NCI-H2171 treated with DMSO at 0.1 percent for 48 hours (cell line): ENCODE data around the gene RHOA.
"Not testable (repeated sequence)": the region's sequence is repeated elsewhere in the genome, so short reads cannot be mapped to it uniquely, and the experiment has no call there.

Source experiments
- DNase-seq: peaks from one replicate; lab custom pipeline; 2025; lab: John Stamatoyannopoulos, UW

The RHOA gene

DNA sequence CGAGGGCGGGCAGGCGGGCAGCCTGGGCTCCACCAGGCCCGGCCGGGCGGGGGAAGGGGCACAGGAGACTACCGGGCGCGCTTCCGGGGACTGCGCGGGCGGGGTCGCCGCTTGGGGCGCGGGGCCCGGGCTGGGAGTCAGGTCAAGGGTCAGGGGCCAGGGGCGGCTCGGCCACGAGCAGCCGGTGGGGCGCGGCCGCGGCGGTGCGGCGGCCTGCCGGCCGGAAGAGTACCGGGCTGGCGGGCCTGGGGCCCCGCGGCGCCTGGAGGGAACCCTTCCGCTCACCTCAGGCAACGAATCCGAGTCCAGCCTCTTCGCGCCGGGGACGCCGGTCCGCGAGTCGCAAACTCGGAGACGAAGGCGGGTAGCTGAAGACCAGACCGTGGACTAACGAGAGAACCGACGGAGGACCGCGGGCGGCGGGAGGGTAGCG is 225 bp downstream of the RHOA start:
- no peak for DNase-seq

- no peak for DNase-seq
Measured at GRCh38 chr3:49410846-49411534, 786 bp downstream of the RHOA start.

GRCh38 chr3:49410066-49410845 is 1.5 kb downstream of the RHOA start:
- no peak for DNase-seq

DNA sequence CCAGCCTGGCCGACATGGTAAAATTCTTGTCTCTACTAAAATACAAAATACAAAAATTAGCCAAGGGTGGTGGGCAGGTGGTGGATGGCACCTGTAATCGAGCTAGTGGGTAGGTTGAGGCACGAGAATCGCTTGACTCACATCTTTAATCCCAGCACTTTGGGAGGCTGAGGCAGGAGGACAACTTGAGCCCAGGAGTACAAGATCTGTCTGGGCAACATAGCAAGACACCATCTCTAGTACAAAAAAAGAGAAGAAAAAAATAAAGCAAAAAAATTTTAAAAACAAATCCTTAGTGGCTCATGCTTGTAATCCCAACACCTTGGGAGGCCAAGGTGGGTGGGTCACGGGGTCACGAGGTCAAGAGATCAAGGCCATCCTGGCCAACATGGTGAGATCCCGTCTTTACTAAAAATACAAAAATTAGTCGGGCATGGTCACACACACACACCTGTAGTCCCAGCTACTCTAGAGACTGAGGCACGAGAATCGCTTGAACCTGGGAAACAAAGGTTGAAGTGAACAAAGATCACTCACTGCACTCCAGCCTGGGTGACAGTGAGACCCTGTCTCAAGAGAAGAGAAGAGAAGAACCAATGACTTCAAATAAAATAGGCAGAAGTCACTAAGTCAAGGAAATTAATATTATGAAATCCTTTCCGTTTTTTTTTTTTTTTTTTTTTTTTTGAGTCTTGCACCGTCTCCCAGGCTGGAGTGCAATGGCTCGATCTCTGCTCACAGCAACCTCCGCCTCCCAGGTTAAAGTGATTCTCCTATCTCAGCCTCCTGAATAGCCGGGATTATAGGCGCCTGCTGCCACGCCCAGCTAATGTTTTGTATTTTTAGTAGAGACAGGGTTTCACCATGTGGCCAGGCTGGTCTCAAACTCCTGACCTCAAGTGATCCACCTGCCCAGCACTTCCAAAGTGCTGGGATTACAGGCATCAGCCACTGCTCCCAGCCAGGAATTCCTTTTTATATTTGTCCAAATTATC is 4.9 kb downstream of the RHOA start:
- no peak for DNase-seq

- DNase-seq, result not testable (repeated sequence)
Measured at GRCh38 chr3:49405570-49405969, 6.2 kb downstream of the RHOA start.

- no peak for DNase-seq
Measured at GRCh38 chr3:49403891-49404290, 7.9 kb downstream of the RHOA start.

GRCh38 chr3:49401766-49402165 is 10.0 kb downstream of the RHOA start:
- no peak for DNase-seq

DNA sequence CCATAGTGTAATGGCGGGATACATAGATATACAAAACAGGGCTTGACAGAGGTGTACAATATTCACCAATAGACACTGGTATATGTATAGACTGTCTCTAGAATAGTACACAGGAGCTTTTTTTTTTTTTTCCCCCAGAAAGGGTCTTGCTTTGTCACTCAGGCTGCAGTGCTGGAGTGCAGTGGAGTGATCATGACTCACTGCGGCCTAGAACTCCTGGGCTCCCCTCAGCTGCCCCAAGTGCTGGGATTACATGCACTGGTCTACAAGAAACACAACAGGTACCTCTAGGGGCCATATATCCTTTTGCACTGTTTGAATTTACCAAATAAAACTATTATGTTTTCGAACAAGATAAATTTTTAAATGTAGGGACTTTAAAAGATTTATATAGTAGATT is 12.3 kb downstream of the RHOA start:
- no peak for DNase-seq

DNA sequence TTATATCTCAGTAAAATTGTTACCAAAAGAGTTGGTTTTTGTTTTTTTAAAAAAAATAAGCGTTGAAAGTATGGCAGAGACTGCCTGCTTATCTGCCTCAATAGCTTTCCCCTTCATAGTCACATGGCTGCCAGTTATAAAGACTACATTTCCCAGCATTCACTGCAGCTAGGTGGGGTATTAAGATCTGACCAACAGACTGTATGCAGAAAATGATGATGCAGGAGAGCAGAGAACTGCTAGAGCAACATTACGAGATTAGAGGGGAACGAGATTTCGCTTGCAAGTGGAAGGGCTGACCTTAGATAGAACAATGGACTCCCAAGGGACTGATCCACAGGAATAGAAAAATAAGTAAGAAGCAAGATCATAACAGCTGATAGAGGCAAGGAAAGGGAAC is 14.3 kb downstream of the RHOA start:
- DNase-seq, result no peak

DNA sequence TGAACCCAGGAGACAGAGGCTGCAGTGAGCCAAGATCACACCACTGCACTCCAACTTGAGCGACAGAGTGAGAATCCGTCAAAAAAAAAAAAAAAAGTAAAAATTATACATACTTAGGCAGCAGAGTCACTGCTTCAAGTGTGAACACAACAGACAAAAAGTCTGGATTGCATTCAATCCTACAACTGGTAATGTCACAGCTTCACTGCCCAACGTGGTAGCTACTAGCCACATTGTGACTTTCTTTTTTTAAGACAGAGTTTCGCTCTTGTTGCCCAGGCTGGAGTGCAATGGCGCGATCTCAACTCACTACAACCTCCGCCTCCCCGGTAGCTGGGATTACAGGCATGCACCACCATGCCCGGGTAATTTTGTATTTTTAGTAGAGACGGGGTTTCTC is 20.5 kb downstream of the RHOA start:
- not testable (repeated sequence) for DNase-seq

- no peak for DNase-seq
Measured at GRCh38 chr3:49389297-49389696, 22.5 kb downstream of the RHOA start.

- DNase-seq, result no peak
Measured at GRCh38 chr3:49388289-49388820, 23.4 kb downstream of the RHOA start.

DNA sequence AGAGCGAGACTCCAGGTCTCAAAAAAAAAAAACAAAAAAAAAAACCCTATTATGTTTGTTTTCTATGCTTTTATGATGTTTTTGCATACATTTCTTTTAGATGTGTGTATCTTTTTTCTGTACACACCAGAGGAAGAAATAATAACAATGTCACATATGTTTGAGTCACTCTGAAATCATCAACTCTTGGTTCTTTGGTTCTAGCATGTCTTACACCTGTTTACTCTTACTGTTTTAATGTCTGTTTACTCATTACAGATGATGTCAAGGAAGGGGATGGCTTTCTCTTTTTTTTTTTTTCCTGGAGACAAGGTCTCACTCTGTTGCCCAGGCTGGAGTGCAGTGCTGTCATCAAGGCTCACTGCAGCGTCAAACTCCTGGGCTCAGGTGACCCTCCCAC is 24.1 kb downstream of the RHOA start:
- no peak for DNase-seq

GRCh38 chr3:49386056-49386756 is 25.6 kb downstream of the RHOA start:
- DNase-seq, result no peak

- no peak for DNase-seq
Measured at GRCh38 chr3:49385617-49386016, 26.2 kb downstream of the RHOA start.

GRCh38 chr3:49383387-49383786 is 28.4 kb downstream of the RHOA start:
- DNase-seq, result no peak

DNA sequence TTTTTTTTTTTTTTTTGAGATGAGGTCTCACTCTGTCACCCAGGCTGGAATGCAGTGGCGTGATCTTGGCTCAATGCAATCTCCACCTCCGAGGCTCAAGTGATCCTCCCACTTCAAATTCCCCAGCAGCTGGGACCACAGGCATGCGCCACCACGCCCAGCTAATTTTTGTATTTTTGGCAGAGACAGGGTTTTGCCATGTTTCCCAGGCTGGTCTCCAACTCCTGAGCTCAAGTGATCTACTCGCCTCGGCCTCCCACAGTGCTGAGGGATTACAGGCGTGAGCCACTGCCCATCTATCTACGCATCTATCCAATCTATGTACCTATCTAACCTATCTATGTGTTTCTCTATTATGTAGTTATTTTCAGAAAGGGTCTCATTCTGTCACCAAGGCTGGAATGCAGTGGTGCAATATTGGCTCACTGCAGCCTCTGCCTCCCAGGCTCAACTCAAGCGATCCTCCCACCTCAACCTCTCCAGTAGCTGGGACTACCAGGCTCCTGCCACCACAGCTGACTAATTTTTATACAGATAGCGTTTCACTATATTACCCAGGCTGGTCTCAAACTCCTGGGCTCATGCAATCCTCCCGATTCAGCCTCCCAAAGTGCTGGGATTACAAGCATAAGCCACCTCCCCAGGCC is 33.4 kb downstream of the RHOA start:
- DNase-seq, result no peak

DNA sequence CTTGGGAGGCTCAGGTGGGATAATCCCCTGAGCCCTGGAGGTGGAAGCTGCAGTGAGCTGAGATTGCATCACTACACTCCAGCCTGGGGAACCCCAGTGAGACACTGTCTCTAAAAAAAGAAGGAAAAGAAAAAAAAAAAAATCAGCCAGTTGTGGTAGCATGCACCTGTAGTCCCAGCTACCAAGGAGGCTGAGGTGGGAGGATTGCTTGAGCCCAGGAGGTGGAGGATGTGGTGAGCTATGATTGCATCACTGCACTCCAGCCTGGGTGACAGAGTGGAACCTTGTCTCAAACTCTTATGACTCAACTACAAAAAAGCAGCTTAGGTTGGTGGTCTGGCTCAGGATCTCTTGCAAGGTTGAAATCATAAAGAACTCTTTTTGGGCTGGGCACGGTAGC is 34.3 kb downstream of the RHOA start:
- no peak for DNase-seq

DNA sequence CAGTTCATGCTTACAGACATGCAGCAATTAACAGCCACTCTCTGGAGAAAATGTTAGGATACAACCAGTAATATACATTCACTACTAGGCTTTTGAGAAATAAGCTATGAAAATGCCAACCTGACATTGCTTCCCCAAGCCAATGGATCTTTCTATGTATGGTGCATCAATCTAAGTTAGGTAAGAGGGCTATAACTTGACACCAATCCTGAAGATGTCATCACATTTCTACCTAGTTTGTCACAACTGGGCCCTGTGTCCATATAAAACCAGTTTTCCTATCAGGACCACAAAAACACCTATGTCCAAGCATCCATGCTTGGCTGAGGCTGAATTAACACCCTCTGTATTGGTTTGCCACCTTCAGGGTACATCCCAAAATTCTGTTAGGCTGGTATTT is 39.8 kb downstream of the RHOA start:
- no peak for DNase-seq

DNA sequence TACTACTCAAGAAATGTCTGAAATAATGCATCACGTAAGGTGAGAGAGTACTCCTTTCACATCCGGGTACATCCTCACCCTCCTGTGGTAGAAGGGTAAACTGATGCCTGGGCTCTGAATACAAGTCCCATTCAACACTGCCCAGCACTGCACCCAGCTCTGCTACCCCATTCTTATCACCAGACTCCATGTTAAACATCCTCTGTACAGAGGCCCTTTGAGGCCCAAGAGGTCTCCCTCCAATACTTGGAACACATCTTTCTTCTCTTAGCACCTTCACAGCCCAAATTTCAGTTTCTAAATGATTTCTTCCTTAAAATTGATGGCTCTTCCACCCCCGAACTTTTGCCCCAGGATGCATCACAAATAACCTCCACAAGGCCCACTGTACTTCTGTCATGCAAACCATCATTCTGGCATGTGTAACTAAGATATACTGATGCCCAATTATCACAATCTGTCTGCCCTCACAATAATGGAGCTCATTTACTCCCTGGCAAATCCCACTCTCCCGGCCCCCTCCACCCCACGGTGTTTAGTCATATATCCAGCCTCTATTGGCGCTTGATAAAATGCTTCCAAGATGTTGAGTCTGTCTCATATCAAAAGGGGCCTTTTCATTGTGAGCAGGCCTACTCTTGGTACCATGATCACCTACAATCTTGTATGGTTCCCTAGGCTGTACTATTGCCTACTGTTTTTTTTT is 41.0 kb downstream of the RHOA start:
- no peak for DNase-seq
